ENCODE measurements around the gene RUNX1. TPM values are rescaled to one million over a fixed set of nuclear protein-coding genes. Genes with fewer than 3 reads are reported as not detected.
"Not testable (repeated sequence)": the region's sequence is repeated elsewhere in the genome, so short reads cannot be mapped to it uniquely, and the experiment has no call there.

RUNX1 gene
- total RNA-seq, 1 experiment from 2014 or later: 0.52 TPM

GRCh38 chr21:34968414-34969333 is 80.4 kb downstream of the RUNX1 start:
- BruUV-seq (replicated peaks): no TSS peak
- Histone ChIP-seq H3K27me3 (replicated peaks; ENCODE audit: insufficient read depth, low read depth, low read length, poor library complexity) (peaks cover 8% of the 10 kb centered on the region), H3K36me3 (ENCODE audit: insufficient read depth, low read length, poor library complexity, severe bottlenecking) (no peaks in the 10 kb centered on the region), H3K4me3 (ENCODE audit: low read depth, low read length, poor library complexity, severe bottlenecking) (no peak overlapping the region), H3K27ac (ENCODE audit: low read depth, low read length, poor library complexity, severe bottlenecking) (no peak overlapping the region), H3K4me1 (ENCODE audit: insufficient read depth, low read length, poor library complexity, severe bottlenecking) (no peaks in the 10 kb centered on the region), H3K9me3 (ENCODE audit: low read depth, low read length, poor library complexity, severe bottlenecking) (no peaks in the 10 kb centered on the region)
- intact Hi-C loops (cut with micrococcal nuclease; ENCODE audit: unreplicated experiment): no loop called here
- ChIA-PET POLR2A (ENCODE audit: low non-redundant PET) (no interaction called here), CTCF (no interaction called here)
- TF ChIP-seq EZH2 (IDR thresholded peaks at IDR 0.05; ENCODE audit: borderline replicate concordance, low read depth, low read length, poor library complexity, severe bottlenecking) (no peak), CTCF (conservative IDR thresholded peaks at IDR 0.05; ENCODE audit: low read depth, low read length) (no peak)
- no peak for DNase-seq (ENCODE audit: low spot score)

GRCh38 chr21:34967509-34968289 is 81.4 kb downstream of the RUNX1 start:
- BruUV-seq (replicated peaks): no TSS peak
- intact Hi-C loops (cut with micrococcal nuclease; ENCODE audit: unreplicated experiment): no loop called here
- TF ChIP-seq CTCF (conservative IDR thresholded peaks at IDR 0.05; ENCODE audit: low read depth, low read length) (no peak), EZH2 (IDR thresholded peaks at IDR 0.05; ENCODE audit: borderline replicate concordance, low read depth, low read length, poor library complexity, severe bottlenecking) (no peak)
- CTCF ChIA-PET: no interaction called here
- H3K27me3 ChIP-seq (replicated peaks; ENCODE audit: insufficient read depth, low read depth, low read length, poor library complexity): peaks cover 8% of the 10 kb centered on the region
- no peaks in the 10 kb centered on the region for H3K4me1 ChIP-seq (ENCODE audit: insufficient read depth, low read length, poor library complexity, severe bottlenecking)
- H3K9me3 ChIP-seq (ENCODE audit: low read depth, low read length, poor library complexity, severe bottlenecking): no peaks in the 10 kb centered on the region
- H3K27ac ChIP-seq (ENCODE audit: low read depth, low read length, poor library complexity, severe bottlenecking): no peak overlapping the region
- no peaks in the 10 kb centered on the region for H3K36me3 ChIP-seq (ENCODE audit: insufficient read depth, low read length, poor library complexity, severe bottlenecking)
- no peak overlapping the region for H3K4me3 ChIP-seq (ENCODE audit: low read depth, low read length, poor library complexity, severe bottlenecking)
- DNase-seq (ENCODE audit: low spot score): no peak
- POLR2A ChIA-PET (ENCODE audit: low non-redundant PET): no interaction called here

GRCh38 chr21:34966881-34967280 is 82.2 kb downstream of the RUNX1 start:
- intact Hi-C loops (cut with micrococcal nuclease; ENCODE audit: unreplicated experiment); POLR2A ChIA-PET (ENCODE audit: low non-redundant PET); CTCF ChIA-PET: not testable (repeated sequence)

More at GRCh38 chr21:34966881-34967280, 82.2 kb downstream of the RUNX1 start:
- H3K36me3 ChIP-seq (ENCODE audit: insufficient read depth, low read length, poor library complexity, severe bottlenecking); H3K27me3 ChIP-seq (replicated peaks; ENCODE audit: insufficient read depth, low read depth, low read length, poor library complexity); H3K4me3 ChIP-seq (ENCODE audit: low read depth, low read length, poor library complexity, severe bottlenecking); H3K4me1 ChIP-seq (ENCODE audit: insufficient read depth, low read length, poor library complexity, severe bottlenecking); DNase-seq (ENCODE audit: low spot score); H3K27ac ChIP-seq (ENCODE audit: low read depth, low read length, poor library complexity, severe bottlenecking); H3K9me3 ChIP-seq (ENCODE audit: low read depth, low read length, poor library complexity, severe bottlenecking); BruUV-seq (replicated peaks): not testable (repeated sequence)

All from A673 (cell line).